DMS 273 treated with DMSO at 0.1 percent for 48 hours (cell line): Measurements from ENCODE around the gene CBLIF.
"Not testable (repeated sequence)": the region's sequence is repeated elsewhere in the genome, so short reads cannot be mapped to it uniquely, and the experiment has no call there.

Experiments used
- DNase-seq: peaks from one replicate; lab custom pipeline; 2025; lab: John Stamatoyannopoulos, UW

Gene CBLIF

GRCh38 chr11:59794417-59794816, 50.9 kb downstream of the CBLIF start:
- DNase-seq, result no peak

GRCh38 chr11:59792507-59792906, 52.8 kb downstream of the CBLIF start:
- no peak for DNase-seq

GRCh38 chr11:59791639-59792038, 53.7 kb downstream of the CBLIF start:
- no peak for DNase-seq

- no peak for DNase-seq
Observed at GRCh38 chr11:59787816-59788215, 57.5 kb downstream of the CBLIF start.

- no peak for DNase-seq
Observed at GRCh38 chr11:59787255-59787588, 58.1 kb downstream of the CBLIF start.

- DNase-seq, result no peak
Observed at GRCh38 chr11:59785818-59786217, 59.5 kb downstream of the CBLIF start.

- DNase-seq, result not testable (repeated sequence)
Observed at GRCh38 chr11:59784441-59784840, 60.9 kb downstream of the CBLIF start.

GRCh38 chr11:59783632-59784090, 61.6 kb downstream of the CBLIF start:
- DNase-seq, result no peak

GRCh38 chr11:59782080-59782479, 63.2 kb downstream of the CBLIF start:
- no peak for DNase-seq

GRCh38 chr11:59779487-59779886, 65.8 kb downstream of the CBLIF start:
- DNase-seq, result no peak
